K562 (cell line): ENCODE data around the gene ZNRF3. TPM values are rescaled to one million over a fixed set of nuclear protein-coding genes. Genes with fewer than 3 reads are reported as not detected.
A peak's percentile ranks its signal among the peaks of the same experiment; 100 is the strongest.

Experiments used
- CHD7 ChIP-seq: fragments of 200-600 bp; sonication (generic); IDR thresholded peaks from one replicate; pipeline ENCODE4 v1.6.1; 2012; ENCODE audit warnings: mild to moderate bottlenecking, low read depth, low read length, inconsistent platforms
- GATAD2B ChIP-seq: fragments of 450-650 bp; IDR thresholded peaks from 2 replicates; pipeline ENCODE4 v1.6.1; 2017; ENCODE audit warnings: mild to moderate bottlenecking, borderline replicate concordance
- HBP1 ChIP-seq: fragments of 450-650 bp; formaldehyde crosslinking; IDR thresholded peaks from 2 replicates; pipeline ENCODE4 v1.4.0; 2022; ENCODE audit warnings: missing genetic modification characterization
- MEIS2 ChIP-seq: fragments of 450-650 bp; IDR thresholded peaks from 2 replicates; pipeline ENCODE4 v1.6.1; 2014; ENCODE audit warnings: mild to moderate bottlenecking; ENCODE audit not compliant: partially characterized antibody
- NFYB ChIP-seq: IDR thresholded peaks from 2 replicates; pipeline ENCODE4 v1.6.1; 2011; ENCODE audit warnings: mild to moderate bottlenecking, moderate library complexity; ENCODE audit not compliant: insufficient read length; ENCODE audit errors: extremely low read depth
- NR3C1 ChIP-seq: sonication (generic); formaldehyde crosslinking; IDR thresholded peaks from 2 replicates; pipeline ENCODE4 v1.8.1; 2022; ENCODE audit warnings: missing genetic modification reagents
- SFPQ ChIP-seq: fragments of 200-400 bp; formaldehyde crosslinking; IDR thresholded peaks from 2 replicates; pipeline ENCODE4 v1.6.1; 2017; ENCODE audit warnings: mild to moderate bottlenecking, low read depth, low read length, moderate library complexity
- SMC3 ChIP-seq: conservative IDR thresholded peaks from 2 replicates; pipeline ENCODE4 v1.6.1; 2011; ENCODE audit warnings: low read depth, low read length, improper control_type of control experiment; ENCODE audit not compliant: insufficient read depth
- ZNF212 ChIP-seq: fragments of 450-650 bp; formaldehyde crosslinking; IDR thresholded peaks from 2 replicates; pipeline ENCODE4 v1.4.0; 2020; ENCODE audit warnings: mild to moderate bottlenecking
- polyA plus RNA-seq, 8 experiments: library from polyadenylated mRNA; depleted of rRNA in 4 of 8; stranded (reverse) in 5 of 8; unstranded in 3 of 8; fragments of >200 nt; fragmentation: Nextera tagmentation in 2 of 8; fragmentation: Illumina TruSeq in 1 of 8; extraction: Ambion mirVana in 2 of 8; extraction: Trizol in 1 of 8; gene quantifications; 2 replicates each; pipeline versions ENCODE4 v1.2.1 to v1.2.3, GENCODE V29; 2011 to 2014; ENCODE audit warnings: inconsistent platforms in 1 of 8, missing spikeins in 1 of 8
- total RNA-seq, 7 experiments: library from RNA; depleted of rRNA in 6 of 7; stranded (reverse); fragments of >200 nt in 6 of 7; fragmentation: Illumina TruSeq in 2 of 7; extraction: Trizol in 2 of 7; gene quantifications; 2 replicates each; pipeline versions ENCODE4 v1.2.1 to v1.2.3, GENCODE V29; 2011 to 2021; ENCODE audit warnings: low replicate concordance in 1 of 7

Gene ZNRF3
- total and polyA plus RNA-seq, 9 of the 15 experiments (the other 6 are each of a cell fraction or from before 2014, with no cell fraction given), result 0.41 to 5.9 (median 1.7) TPM

GRCh38 chr22:29072193-29072978 is 189.0 kb downstream of the ZNRF3 start (continued):
- TF ChIP-seq CHD7 (no peak), SFPQ (no peak), MEIS2 (peak; percentile 58), GATAD2B (no peak), NFYB (no peak), HBP1 (CRISPR knock-in tag) (no peak), SMC3 (no peak), NR3C1 (no peak), ZNF212 (CRISPR knock-in tag) (no peak)
